A549 treated with CORT108297 at 1 μM for 4 hours (cell line): ENCODE measurements around the gene CCND3. TPM values are rescaled to one million over a fixed set of nuclear protein-coding genes. Genes with fewer than 3 reads are reported as not detected.

Source experiments
- total RNA-seq: library from RNA; stranded (reverse); fragments of 200-300 nt; extraction: Qiagen RNA extraction; gene quantifications from 5 replicates; pipeline ENCODE4 v1.2.3, GENCODE V29; 2022

The CCND3 gene
- total RNA-seq: 122 to 200 TPM (median 189 TPM) in 5 replicates

DNA sequence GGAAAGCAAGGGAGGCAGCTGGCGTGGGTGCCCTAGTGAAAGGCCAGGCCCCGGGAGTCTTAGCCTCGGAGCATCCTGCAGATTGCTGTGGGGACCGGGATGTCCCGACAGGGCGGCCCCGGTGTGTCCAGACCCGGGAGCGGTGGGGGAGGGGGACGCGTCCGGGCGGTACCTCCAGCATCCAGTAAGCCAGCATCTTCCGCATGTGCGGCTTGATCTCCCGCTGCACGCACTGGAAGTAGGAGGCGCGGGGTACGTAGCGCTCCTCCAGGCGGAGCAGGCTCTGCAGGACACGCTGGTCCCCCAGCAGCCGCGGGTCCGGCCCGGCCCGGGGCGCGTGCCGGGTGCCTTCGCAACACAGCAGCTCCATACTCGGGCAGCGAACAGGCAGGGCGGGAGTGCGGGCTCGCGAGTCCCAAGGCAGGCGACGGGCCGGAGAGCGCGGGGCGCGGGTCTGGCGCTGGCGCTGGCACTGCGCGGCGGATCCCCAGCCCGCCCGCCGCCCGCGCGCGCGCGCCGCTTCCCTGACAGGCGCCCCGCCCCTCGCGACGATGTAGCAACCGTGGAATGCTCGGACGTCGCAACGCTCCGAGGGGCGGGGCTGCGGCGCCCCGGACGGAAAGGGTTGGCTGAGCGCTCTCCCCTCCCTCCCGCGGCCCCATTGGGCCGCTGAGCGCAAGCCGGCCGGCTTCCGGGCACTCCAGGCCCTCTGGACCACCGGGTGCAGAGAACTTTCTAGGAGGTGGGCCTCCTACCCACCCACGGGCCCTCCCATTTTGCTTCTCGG, at the start of gene CCND3:
Gene CCND3 (minus strand): TSS at position 529 of the 787 bp plus-strand sequence. CDS start 159 bp downstream, at position 370.

DNA sequence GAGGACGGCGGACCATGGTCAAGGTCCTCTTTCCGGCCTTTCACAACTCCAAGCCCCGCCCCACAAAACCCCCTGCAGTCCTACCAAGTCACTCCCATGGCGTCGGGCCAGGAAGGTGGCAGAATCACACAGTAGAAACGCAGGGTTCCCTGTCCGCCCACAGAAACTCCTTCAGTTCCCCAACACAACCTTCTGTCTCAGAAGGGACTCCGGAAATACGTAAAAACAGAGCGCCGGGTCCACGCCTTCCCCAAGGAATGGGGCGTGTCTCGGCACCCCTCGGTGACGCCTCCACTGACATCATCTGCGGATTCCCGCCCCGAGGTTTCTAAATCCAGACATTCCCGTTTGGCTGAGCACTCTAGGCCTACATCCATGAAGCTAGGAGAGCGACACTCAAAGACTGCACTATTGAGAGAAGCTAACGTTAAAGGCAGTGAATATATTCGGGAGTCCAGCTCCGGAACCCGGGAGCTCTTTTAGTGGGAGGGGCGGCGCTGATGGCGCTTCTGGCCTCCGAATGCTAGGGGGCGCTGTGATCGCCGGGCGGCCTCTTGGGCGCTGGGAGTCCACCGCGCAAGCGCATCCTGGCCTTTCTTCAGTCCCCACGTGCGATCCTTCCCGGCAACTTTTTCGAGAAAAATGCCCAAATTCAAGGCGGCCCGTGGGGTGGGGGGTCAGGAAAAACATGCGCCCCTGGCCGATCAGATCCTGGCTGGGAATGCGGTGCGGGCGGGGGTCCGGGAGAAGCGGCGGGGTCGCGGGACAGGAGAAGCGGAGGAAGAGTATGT, 20.5 kb downstream of the CCND3 start, which contains the start of the genes BYSL and MED20:
Gene BYSL (plus strand): TSS at position 579 of the 791 bp plus-strand sequence. CDS start 64 bp downstream, at position 643.
Gene MED20 (minus strand): TSS at position 219 of the 791 bp plus-strand sequence. CDS start 121 bp downstream, at position 98.

DNA sequence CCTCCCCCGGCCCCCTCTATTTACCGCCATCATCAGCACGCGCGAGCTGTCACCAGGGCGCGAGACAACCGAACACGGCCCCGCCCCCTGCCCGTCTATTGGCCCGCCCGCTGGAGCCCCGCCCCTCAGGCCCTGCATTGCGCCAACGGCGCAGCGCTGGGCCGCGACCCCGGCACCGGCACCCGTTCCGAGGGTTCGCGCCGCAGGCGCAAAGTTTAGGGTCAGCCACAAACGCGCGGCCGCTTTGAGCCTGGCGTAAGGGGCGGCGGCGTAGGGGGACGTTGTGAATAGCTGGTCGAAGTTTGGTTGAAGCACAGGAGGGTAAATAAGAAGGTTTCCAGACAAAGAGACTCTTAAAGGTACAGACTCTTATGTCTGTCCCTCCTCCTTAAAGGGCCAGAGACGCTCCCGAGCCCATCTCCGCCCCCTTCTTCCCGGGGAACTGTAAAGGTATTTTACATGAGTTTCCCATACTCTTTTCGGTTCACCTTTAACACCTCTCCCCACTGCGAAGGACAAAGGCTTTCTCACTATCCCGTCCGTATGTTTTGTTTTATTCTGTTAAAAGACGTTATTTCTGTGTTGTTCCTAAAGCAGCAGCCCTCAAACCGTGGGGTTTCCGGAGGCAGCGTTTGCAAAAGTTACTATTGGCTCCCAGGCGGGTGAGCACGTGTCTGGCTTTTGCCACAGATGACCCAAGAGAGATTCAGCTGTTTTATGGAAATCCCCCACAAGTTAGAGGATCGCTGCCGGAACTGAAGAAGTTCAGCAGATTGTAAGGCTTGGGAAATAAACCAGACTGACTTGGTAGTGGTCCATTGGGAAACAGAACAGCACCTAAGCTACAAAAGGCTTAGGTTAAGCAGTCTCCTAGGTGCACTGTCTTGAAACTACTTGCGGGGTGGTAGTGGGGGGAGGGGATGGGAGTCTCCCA, 46.0 kb downstream of the CCND3 start, which contains the start of gene USP49:
Gene USP49 (minus strand): TSS at position 76 of the 934 bp plus-strand sequence. CDS start 88,392 bp downstream, outside the sequence.

Other genes starting within 250 kb of the CCND3 start
- 4.3 to 7.6 TPM (median 6.2 TPM) in 5 replicates for gene TFEB, start 206.2 kb downstream of the CCND3 start, total RNA-seq
- gene PGC, start 194.4 kb downstream of the CCND3 start, total RNA-seq: 0.09 TPM in 1 of 5 replicates, not detected in the others
- 1.9 to 3.3 TPM (median 2.8 TPM) in 5 replicates for gene FRS3, start 161.9 kb downstream of the CCND3 start, total RNA-seq
- gene PRICKLE4, start 161.0 kb downstream of the CCND3 start, total RNA-seq: 0.75 to 0.96 TPM (median 0.83 TPM) in 5 replicates
- 279 to 319 TPM (median 301 TPM) in 5 replicates for gene TOMM6, start 154.1 kb downstream of the CCND3 start, total RNA-seq
- 0.96 to 1.5 TPM (median 1.4 TPM) in 5 replicates for gene USP49, start 46.4 kb downstream of the CCND3 start, total RNA-seq
- 13.4 to 16.6 TPM (median 14.7 TPM) in 5 replicates for gene MED20, start 20.7 kb downstream of the CCND3 start, total RNA-seq
- 36.4 to 49.1 TPM (median 42.2 TPM) in 5 replicates for gene BYSL, start 20.3 kb downstream of the CCND3 start, total RNA-seq
- gene TAF8, start 108.7 kb upstream of the CCND3 start, total RNA-seq: 11.5 to 15.0 TPM (median 13.3 TPM) in 5 replicates
- 1.2 to 1.8 TPM (median 1.6 TPM) in 5 replicates for gene C6orf132, start 200.8 kb upstream of the CCND3 start, total RNA-seq
- gene GUCA1A, start 231.6 kb upstream of the CCND3 start, total RNA-seq: not detected in 5 replicates